Measurements from ENCODE around the gene LMAN2L. TPM values are rescaled to one million over a fixed set of nuclear protein-coding genes. Genes with fewer than 3 reads are reported as not detected.
"Not testable (repeated sequence)": the region's sequence is repeated elsewhere in the genome, so short reads cannot be mapped to it uniquely, and the experiment has no call there.

LMAN2L gene
- total RNA-seq, 8 experiments from 2014 or later, result 13.2 to 54.0 (median 18.4) TPM

DNA sequence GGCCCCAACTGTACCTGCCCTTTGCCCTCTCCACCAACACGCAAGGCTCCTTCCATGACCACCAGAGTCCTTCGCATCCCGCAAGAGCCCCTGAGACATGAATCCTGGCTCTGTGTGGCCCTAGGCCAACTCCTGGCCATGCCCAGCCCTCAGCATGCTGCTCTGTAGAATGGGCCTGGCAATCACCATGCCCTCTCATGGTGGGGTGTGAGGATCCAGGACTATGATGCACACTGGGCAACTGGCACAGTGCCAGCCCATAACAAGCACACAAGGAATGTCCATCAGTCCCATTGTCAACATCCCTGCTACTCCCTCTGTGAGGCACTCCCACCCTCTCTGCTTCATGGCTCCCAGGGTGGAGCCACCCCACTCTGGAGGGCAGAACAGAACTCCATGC, 52.6 kb downstream of the LMAN2L start:
- peak in 2 of 8 experiments; percentile 2 to 10 for ATAC-seq (replicated peaks in 6 of 8)
- in situ Hi-C loops (cut with MboI; ENCODE audit: low pct_unique_long_range_greater_than_20kb in 2 of 9, low sequenced_read_pairs in 9 of 9, unreplicated experiment in 9 of 9), result loop anchor here in 1 of 9 experiments (25.0 kb wide), 1 partner anchor 100 kb away; no protein-coding TSS in a partner anchor
- H3K4me1 ChIP-seq (replicated peaks in 1 of 2), result peaks cover 4 to 19% of the 10 kb centered on the region in 2 donors
- H3K4me3 ChIP-seq, result no peak overlapping the region
- 100% methylated on average over 1 to 3 of the region's 3 CpGs; no CpG with 5 or more reads in 7 of the 10 experiments for WGBS, 10 experiments
- no peak overlapping the region for H3K27ac ChIP-seq

DNA sequence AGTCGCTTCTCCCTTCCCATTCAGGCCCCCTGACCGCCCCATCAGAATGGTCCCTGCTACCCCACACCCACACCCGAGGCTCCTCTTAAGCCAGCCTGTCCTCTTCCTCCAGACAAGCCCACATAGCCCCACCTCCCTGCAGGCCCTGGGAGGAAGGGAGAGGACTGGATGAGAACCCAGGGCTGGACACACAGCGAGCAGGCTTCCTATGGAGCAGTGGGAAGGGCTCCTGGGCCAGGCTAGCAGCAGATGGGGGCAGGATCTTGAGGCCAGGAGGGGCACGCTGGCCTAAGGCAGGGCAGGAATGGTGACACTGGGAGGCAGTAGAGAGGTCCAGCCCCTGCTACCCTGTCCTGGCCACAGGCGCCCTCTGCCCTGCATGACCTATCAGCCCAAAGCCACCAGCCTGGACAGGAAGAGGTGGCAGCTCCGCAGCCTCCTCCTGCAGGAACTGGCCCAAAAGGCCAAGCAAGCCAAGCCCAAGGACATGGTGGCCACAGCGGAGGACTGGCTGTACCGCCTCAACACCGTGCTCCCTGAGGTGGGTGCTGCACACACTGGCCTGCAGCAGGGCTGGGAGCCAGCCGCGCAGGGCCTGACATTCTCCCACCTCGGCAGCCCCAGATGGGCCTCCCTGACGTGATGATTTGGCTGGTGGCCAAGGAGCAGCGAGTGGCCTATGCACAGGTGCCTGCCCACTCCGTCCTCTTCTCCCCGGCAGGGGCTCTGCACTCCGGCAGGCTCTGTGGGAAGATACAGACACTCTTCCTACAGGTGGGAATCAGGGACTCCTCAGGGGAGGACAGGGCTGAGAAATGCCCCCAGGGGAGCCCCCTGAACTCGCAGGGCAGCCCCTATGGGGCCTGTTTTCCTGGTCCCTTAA, 54.0 kb downstream of the LMAN2L start:
- ATAC-seq (replicated peaks in 6 of 8), result peak; percentile 79 to 97 (median 88)
- H3K4me3 ChIP-seq, result no peak overlapping the region
- in situ Hi-C loops (cut with MboI; ENCODE audit: low pct_unique_long_range_greater_than_20kb in 2 of 9, low sequenced_read_pairs in 9 of 9, unreplicated experiment in 9 of 9), result loop anchor here in 1 of 9 experiments (25.0 kb wide), 1 partner anchor 99 kb away; no protein-coding TSS in a partner anchor
- H3K4me1 ChIP-seq (replicated peaks in 1 of 2), result peaks cover 4 to 19% of the 10 kb centered on the region in 2 donors
- peak overlapping the region in 1 of 2 donors; percentile 28 for H3K27ac ChIP-seq
- WGBS, 10 experiments, result 17 to 100% (median 34%) methylated on average over 1 to 4 of the region's 19 CpGs; no CpG with 5 or more reads in 4 of the 10 experiments

GRCh38 chr2:96684883-96685576, 54.8 kb downstream of the LMAN2L start:
- in situ Hi-C loops (cut with MboI; ENCODE audit: low pct_unique_long_range_greater_than_20kb in 2 of 9, low sequenced_read_pairs in 9 of 9, unreplicated experiment in 9 of 9), result loop anchor here in 1 of 9 experiments (25.0 kb wide), 1 partner anchor 98 kb away; no protein-coding TSS in a partner anchor
- no peak overlapping the region for H3K4me3 ChIP-seq
- ATAC-seq (replicated peaks in 6 of 8), result peak in 6 of 8 experiments; percentile 22 to 69 (median 58)
- H3K4me1 ChIP-seq (replicated peaks in 1 of 2), result peaks cover 4 to 19% of the 10 kb centered on the region in 2 donors
- 47 to 100% (median 67%) methylated on average over 3 to 8 of the region's 16 CpGs; no CpG with 5 or more reads in 5 of the 10 experiments for WGBS, 10 experiments
- H3K27ac ChIP-seq, result no peak overlapping the region

DNA sequence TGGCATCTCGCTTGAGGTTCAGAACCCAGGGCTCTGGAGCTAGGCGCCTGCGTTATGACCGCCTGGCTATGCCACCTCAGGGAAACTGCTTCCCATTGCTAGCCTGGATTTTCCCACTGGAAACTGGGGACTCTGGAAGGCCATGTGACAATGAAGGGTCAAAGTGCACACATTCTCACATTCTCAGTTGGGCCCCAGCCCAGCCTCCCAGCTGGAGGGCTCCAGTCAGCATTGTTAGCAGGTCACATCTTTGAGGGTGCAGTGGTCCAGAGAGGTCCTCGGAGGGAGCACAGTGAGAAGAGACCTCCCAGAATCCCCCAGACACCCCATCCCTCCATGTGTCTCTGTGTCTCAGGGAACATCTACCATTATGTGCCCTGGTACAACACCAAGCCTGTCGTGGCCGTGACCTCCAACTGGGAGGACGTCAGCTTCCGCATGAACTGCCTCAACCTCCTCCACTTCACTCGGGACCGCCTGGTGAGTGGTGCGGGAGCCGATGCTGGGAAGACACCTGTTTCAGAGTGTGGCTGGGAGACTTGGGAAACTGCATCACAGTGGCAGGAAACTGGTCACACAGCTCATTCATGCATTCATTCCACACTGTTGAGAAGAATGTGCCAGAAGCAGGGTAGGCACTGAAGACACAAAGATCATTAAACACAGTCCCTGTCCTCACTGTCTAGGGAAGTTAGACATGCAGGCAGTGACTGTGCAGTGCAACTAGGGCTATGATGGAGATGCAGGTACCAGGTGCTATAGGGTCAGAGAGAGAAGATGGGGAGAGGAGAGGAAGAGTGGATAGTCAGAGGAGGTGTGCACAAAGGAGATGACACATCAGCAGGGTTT, 55.7 kb downstream of the LMAN2L start:
- 20 to 83% (median 69%) methylated on average over 1 to 7 of the region's 13 CpGs; no CpG with 5 or more reads in 6 of the 10 experiments for WGBS, 10 experiments
- Histone ChIP-seq H3K4me1 (replicated peaks in 1 of 2) (peaks cover 4 to 19% of the 10 kb centered on the region in 2 donors), H3K4me3 (no peak overlapping the region), H3K27ac (no peak overlapping the region)
- in situ Hi-C loops (cut with MboI; ENCODE audit: low pct_unique_long_range_greater_than_20kb in 2 of 9, low sequenced_read_pairs in 9 of 9, unreplicated experiment in 9 of 9), result loop anchor here in 1 of 9 experiments (25.0 kb wide), 1 partner anchor 97 kb away; no protein-coding TSS in a partner anchor
- ATAC-seq (replicated peaks in 6 of 8), result no peak

GRCh38 chr2:96683307-96683706, 56.6 kb downstream of the LMAN2L start:
- Histone ChIP-seq H3K4me1 (replicated peaks in 1 of 2) (peaks cover 4 to 19% of the 10 kb centered on the region in 2 donors), H3K4me3 (no peak overlapping the region), H3K27ac (no peak overlapping the region)
- no peak for ATAC-seq (replicated peaks in 6 of 8)
- in situ Hi-C loops (cut with MboI; ENCODE audit: low pct_unique_long_range_greater_than_20kb in 2 of 9, low sequenced_read_pairs in 9 of 9, unreplicated experiment in 9 of 9), result loop anchor here in 1 of 9 experiments (25.0 kb wide), 1 partner anchor 96 kb away; no protein-coding TSS in a partner anchor
- WGBS, 10 experiments, result 0 to 100% (median 67%) methylated on average over 1 to 3 of the region's 5 CpGs; no CpG with 5 or more reads in 6 of the 10 experiments

DNA sequence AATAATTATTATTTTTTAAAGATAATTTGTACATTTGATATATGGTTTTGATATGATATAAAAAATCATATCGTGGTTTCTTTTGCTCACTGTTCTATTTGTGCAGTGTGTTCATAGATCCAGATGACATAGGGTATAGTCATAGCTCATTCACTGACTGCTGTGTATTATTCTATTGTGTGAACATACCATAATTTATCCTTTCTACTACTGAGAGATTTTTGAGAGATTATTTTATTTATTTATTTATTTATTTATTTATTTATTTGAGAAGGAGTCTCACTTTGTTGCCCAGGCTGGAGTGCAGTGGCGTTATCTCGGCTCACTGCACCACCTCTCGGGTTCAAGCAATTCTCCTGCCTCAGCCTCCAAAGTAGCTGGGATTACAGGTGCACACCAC, 58.3 kb downstream of the LMAN2L start:
- Histone ChIP-seq H3K4me1 (replicated peaks in 1 of 2) (peaks cover 4 to 15% of the 10 kb centered on the region in 2 donors), H3K4me3 (no peak overlapping the region), H3K27ac (no peak overlapping the region)
- 64 to 100% (median 92%) methylated on average over 2 to 4 of the region's 4 CpGs; no CpG with 5 or more reads in 2 of the 10 experiments for WGBS, 10 experiments
- in situ Hi-C loops (cut with MboI; ENCODE audit: low pct_unique_long_range_greater_than_20kb in 2 of 9, low sequenced_read_pairs in 9 of 9, unreplicated experiment in 9 of 9), result loop anchor here in 1 of 9 experiments (25.0 kb wide), 1 partner anchor 94 kb away; no protein-coding TSS in a partner anchor
- no peak for ATAC-seq (replicated peaks in 6 of 8)

GRCh38 chr2:96680561-96681141, 59.2 kb downstream of the LMAN2L start:
- Histone ChIP-seq H3K4me3 (no peak overlapping the region), H3K4me1 (replicated peaks in 1 of 2) (peaks cover under 1 to 7% of the 10 kb centered on the region in 2 donors), H3K27ac (no peak overlapping the region)
- 31 to 100% (median 78%) methylated on average over 1 to 2 of the region's 5 CpGs; no CpG with 5 or more reads in 1 of the 10 experiments for WGBS, 10 experiments
- in situ Hi-C loops (cut with MboI; ENCODE audit: low pct_unique_long_range_greater_than_20kb in 2 of 9, low sequenced_read_pairs in 9 of 9, unreplicated experiment in 9 of 9), result loop anchor here in 1 of 9 experiments (25.0 kb wide), 1 partner anchor 93 kb away; no protein-coding TSS in a partner anchor
- no peak for ATAC-seq (replicated peaks in 6 of 8)

DNA sequence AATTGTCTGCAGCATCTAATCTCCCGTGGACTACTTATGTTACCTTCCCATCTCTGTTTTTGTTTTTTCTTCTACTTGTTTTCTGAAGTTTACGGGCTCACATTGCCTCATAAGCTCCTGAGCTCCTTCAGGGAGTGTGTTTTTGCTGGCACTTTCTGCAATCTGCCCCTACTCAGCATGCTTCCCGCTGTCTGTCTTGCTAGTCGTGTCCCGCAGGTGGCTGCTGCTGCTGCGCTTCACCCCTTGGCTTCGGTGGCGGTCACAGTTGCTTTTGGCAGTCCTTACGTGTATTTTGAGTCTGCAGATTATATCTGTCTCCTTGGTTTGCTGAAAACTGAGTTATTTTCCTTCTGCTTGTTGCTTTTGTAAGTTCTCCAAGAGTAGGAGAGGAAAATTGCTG, 60.0 kb downstream of the LMAN2L start:
- H3K4me1 ChIP-seq (replicated peaks in 1 of 2), result no peaks in the 10 kb centered on the region
- H3K4me3 ChIP-seq, result no peak overlapping the region
- in situ Hi-C loops (cut with MboI; ENCODE audit: low pct_unique_long_range_greater_than_20kb in 2 of 9, low sequenced_read_pairs in 9 of 9, unreplicated experiment in 9 of 9), result loop anchor here in 1 of 9 experiments (25.0 kb wide), 1 partner anchor 93 kb away; no protein-coding TSS in a partner anchor
- no peak for ATAC-seq (replicated peaks in 6 of 8)
- H3K27ac ChIP-seq, result no peak overlapping the region
- 21 to 77% (median 46%) methylated on average over 2 to 9 of the region's 9 CpGs for WGBS, 10 experiments

- in situ Hi-C loops (cut with MboI; ENCODE audit: low pct_unique_long_range_greater_than_20kb in 2 of 9, low sequenced_read_pairs in 9 of 9, unreplicated experiment in 9 of 9), result no loop called here
- WGBS, 10 experiments, result 40 to 100% (median 87%) methylated on average over 1 to 7 of the region's 15 CpGs; no CpG with 5 or more reads in 1 of the 10 experiments
- ATAC-seq (replicated peaks in 6 of 8), result peak in 1 of 8 experiments; percentile 16
- H3K4me1 ChIP-seq (replicated peaks in 1 of 2), result no peaks in the 10 kb centered on the region
- H3K27ac ChIP-seq, result no peak overlapping the region
- H3K4me3 ChIP-seq, result no peak overlapping the region
Measured at GRCh38 chr2:96669539-96670215, 70.2 kb downstream of the LMAN2L start.

DNA sequence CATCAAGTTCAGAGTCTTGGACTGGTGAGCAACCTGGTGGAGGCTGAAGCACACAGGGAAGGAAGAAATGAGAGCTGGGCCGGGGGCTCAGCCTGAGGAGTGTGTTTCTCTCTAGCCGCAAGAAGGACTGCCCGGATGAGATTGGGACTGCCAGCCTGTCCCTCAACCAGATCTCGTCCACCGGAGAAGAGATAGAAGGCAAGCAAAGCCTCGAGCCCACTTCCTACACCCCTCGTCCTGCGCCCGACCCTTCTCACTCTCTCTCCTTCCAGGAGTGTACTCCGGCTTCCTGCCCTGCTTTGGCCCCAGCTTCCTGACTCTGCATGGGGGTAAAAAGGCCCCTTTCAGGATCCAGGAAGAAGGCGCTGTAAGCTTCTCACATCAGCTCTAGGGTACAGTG, 71.1 kb downstream of the LMAN2L start:
- H3K4me3 ChIP-seq, result no peak overlapping the region
- H3K4me1 ChIP-seq (replicated peaks in 1 of 2), result no peaks in the 10 kb centered on the region
- 65 to 100% (median 87%) methylated on average over 1 to 9 of the region's 11 CpGs; no CpG with 5 or more reads in 5 of the 10 experiments for WGBS, 10 experiments
- in situ Hi-C loops (cut with MboI; ENCODE audit: low pct_unique_long_range_greater_than_20kb in 2 of 9, low sequenced_read_pairs in 9 of 9, unreplicated experiment in 9 of 9), result no loop called here
- no peak overlapping the region for H3K27ac ChIP-seq
- no peak for ATAC-seq (replicated peaks in 6 of 8)

GRCh38 chr2:96665717-96666116, 74.1 kb downstream of the LMAN2L start:
- H3K27ac ChIP-seq; ATAC-seq (replicated peaks in 6 of 8); H3K4me1 ChIP-seq (replicated peaks in 1 of 2); in situ Hi-C loops (cut with MboI; ENCODE audit: low pct_unique_long_range_greater_than_20kb in 2 of 9, low sequenced_read_pairs in 9 of 9, unreplicated experiment in 9 of 9); H3K4me3 ChIP-seq: not testable (repeated sequence)
- 43 to 88% (median 82%) methylated on average over 1 to 3 of the region's 3 CpGs; no CpG with 5 or more reads in 4 of the 10 experiments for WGBS, 10 experiments

Measured in motor neuron (in vitro differentiated cells).